ENCODE measurements around the gene NTPCR. TPM values are rescaled to one million over a fixed set of nuclear protein-coding genes. Genes with fewer than 3 reads are reported as not detected.
A peak's percentile ranks its signal among the peaks of the same experiment; 100 is the strongest.

The NTPCR gene
- total RNA-seq, 2 donors from 2014 or later = 15.1 to 17.4 TPM

GRCh38 chr1:232978091-232978634 is 27.8 kb downstream of the NTPCR start:
- no peaks in the 10 kb centered on the region for H3K9me3 ChIP-seq (ENCODE audit: control insufficient read depth, low read length, poor library complexity, severe bottlenecking)
- peak overlapping the region; percentile 84 for H3K27ac Mint-ChIP-seq
- H3K4me1 Mint-ChIP-seq = peaks cover 13% of the 10 kb centered on the region
- peak; percentile 57 for ATAC-seq
- no peak for DNase-seq
- no peak overlapping the region for H3K4me3 Mint-ChIP-seq
- peaks cover 10% of the 10 kb centered on the region for H3K36me3 Mint-ChIP-seq (ENCODE audit: low read depth)
- no peaks in the 10 kb centered on the region for H3K27me3 Mint-ChIP-seq

GRCh38 chr1:232978815-232979214 is 28.4 kb downstream of the NTPCR start:
- Mint-ChIP-seq H3K27ac (peak overlapping the region; percentile 84), H3K27me3 (no peaks in the 10 kb centered on the region), H3K4me3 (no peak overlapping the region), H3K36me3 (ENCODE audit: low read depth) (peaks cover 8% of the 10 kb centered on the region), H3K4me1 (peaks cover 13% of the 10 kb centered on the region)
- ATAC-seq = no peak
- no peaks in the 10 kb centered on the region for H3K9me3 ChIP-seq (ENCODE audit: control insufficient read depth, low read length, poor library complexity, severe bottlenecking)
- no peak for DNase-seq

- H3K9me3 ChIP-seq (ENCODE audit: control insufficient read depth, low read length, poor library complexity, severe bottlenecking) = no peaks in the 10 kb centered on the region
- H3K27ac Mint-ChIP-seq = no peak overlapping the region
- H3K4me1 Mint-ChIP-seq = peaks cover 13% of the 10 kb centered on the region
- DNase-seq (no peak), ATAC-seq (no peak)
- H3K36me3 Mint-ChIP-seq (ENCODE audit: low read depth) = peaks cover 7% of the 10 kb centered on the region
- H3K27me3 Mint-ChIP-seq = no peaks in the 10 kb centered on the region
- H3K4me3 Mint-ChIP-seq = no peak overlapping the region
These were observed 29.1 kb downstream of the NTPCR start for GRCh38 chr1:232979558-232979957.

GRCh38 chr1:232980355-232980978 is 30.1 kb downstream of the NTPCR start:
- DNase-seq = no peak
- Mint-ChIP-seq H3K4me1 (peaks cover 13% of the 10 kb centered on the region), H3K4me3 (no peak overlapping the region), H3K27me3 (no peaks in the 10 kb centered on the region), H3K27ac (peak overlapping the region; percentile 78), H3K36me3 (ENCODE audit: low read depth) (peaks cover 7% of the 10 kb centered on the region)
- no peaks in the 10 kb centered on the region for H3K9me3 ChIP-seq (ENCODE audit: control insufficient read depth, low read length, poor library complexity, severe bottlenecking)
- no peak for ATAC-seq

GRCh38 chr1:232980986-232981560 is 30.7 kb downstream of the NTPCR start:
- H3K36me3 Mint-ChIP-seq (ENCODE audit: low read depth) = peaks cover 7% of the 10 kb centered on the region
- no peak for ATAC-seq
- no peak overlapping the region for H3K4me3 Mint-ChIP-seq

GRCh38 chr1:232982238-232982944 is 32.0 kb downstream of the NTPCR start:
- peaks cover 11% of the 10 kb centered on the region for H3K4me1 Mint-ChIP-seq
- H3K9me3 ChIP-seq (ENCODE audit: control insufficient read depth, low read length, poor library complexity, severe bottlenecking) = no peaks in the 10 kb centered on the region
- no peaks in the 10 kb centered on the region for H3K27me3 Mint-ChIP-seq
- no peak overlapping the region for H3K4me3 Mint-ChIP-seq
- ATAC-seq (no peak), DNase-seq (no peak)
- H3K27ac Mint-ChIP-seq = peak overlapping the region; percentile 74
- peaks cover 7% of the 10 kb centered on the region for H3K36me3 Mint-ChIP-seq (ENCODE audit: low read depth)

More at GRCh38 chr1:232980986-232981560, 30.7 kb downstream of the NTPCR start:
- no peak for DNase-seq
- H3K9me3 ChIP-seq (ENCODE audit: control insufficient read depth, low read length, poor library complexity, severe bottlenecking) = no peaks in the 10 kb centered on the region
- Mint-ChIP-seq H3K27ac (peak overlapping the region; percentile 78), H3K27me3 (no peaks in the 10 kb centered on the region), H3K4me1 (peaks cover 13% of the 10 kb centered on the region)

- no peaks in the 10 kb centered on the region for H3K27me3 Mint-ChIP-seq
- ATAC-seq = no peak
These were observed 33.0 kb downstream of the NTPCR start for GRCh38 chr1:232983375-232983774.

GRCh38 chr1:232983817-232984567 is 33.6 kb downstream of the NTPCR start:
- Mint-ChIP-seq H3K4me3 (no peak overlapping the region), H3K27me3 (no peaks in the 10 kb centered on the region), H3K36me3 (ENCODE audit: low read depth) (peaks cover 5% of the 10 kb centered on the region), H3K27ac (no peak overlapping the region), H3K4me1 (peaks cover 3% of the 10 kb centered on the region)
- no peaks in the 10 kb centered on the region for H3K9me3 ChIP-seq (ENCODE audit: control insufficient read depth, low read length, poor library complexity, severe bottlenecking)
- ATAC-seq (no peak), DNase-seq (no peak)

More at GRCh38 chr1:232983375-232983774, 33.0 kb downstream of the NTPCR start:
- H3K4me1 Mint-ChIP-seq = peaks cover 6% of the 10 kb centered on the region
- peaks cover 5% of the 10 kb centered on the region for H3K36me3 Mint-ChIP-seq (ENCODE audit: low read depth)
- H3K27ac Mint-ChIP-seq = no peak overlapping the region
- H3K9me3 ChIP-seq (ENCODE audit: control insufficient read depth, low read length, poor library complexity, severe bottlenecking) = no peaks in the 10 kb centered on the region
- no peak for DNase-seq
- no peak overlapping the region for H3K4me3 Mint-ChIP-seq

GRCh38 chr1:232984577-232985425 is 34.4 kb downstream of the NTPCR start:
- H3K9me3 ChIP-seq (ENCODE audit: control insufficient read depth, low read length, poor library complexity, severe bottlenecking) = no peaks in the 10 kb centered on the region
- Mint-ChIP-seq H3K4me1 (peaks cover 3% of the 10 kb centered on the region), H3K36me3 (ENCODE audit: low read depth) (peaks cover 5% of the 10 kb centered on the region), H3K27ac (no peak overlapping the region), H3K4me3 (no peak overlapping the region), H3K27me3 (no peaks in the 10 kb centered on the region)
- ATAC-seq = no peak
- no peak for DNase-seq

GRCh38 chr1:232985882-232986526 is 35.6 kb downstream of the NTPCR start:
- H3K27ac Mint-ChIP-seq = no peak overlapping the region
- no peaks in the 10 kb centered on the region for H3K4me1 Mint-ChIP-seq
- peak overlapping the region; percentile 7 for H3K4me3 Mint-ChIP-seq
- ATAC-seq = no peak
- peaks cover 2% of the 10 kb centered on the region for H3K36me3 Mint-ChIP-seq (ENCODE audit: low read depth)
- no peaks in the 10 kb centered on the region for H3K27me3 Mint-ChIP-seq
- no peaks in the 10 kb centered on the region for H3K9me3 ChIP-seq (ENCODE audit: control insufficient read depth, low read length, poor library complexity, severe bottlenecking)
- DNase-seq = no peak

- H3K9me3 ChIP-seq (ENCODE audit: control insufficient read depth, low read length, poor library complexity, severe bottlenecking) = no peaks in the 10 kb centered on the region
- peaks cover 2% of the 10 kb centered on the region for H3K36me3 Mint-ChIP-seq (ENCODE audit: low read depth)
- DNase-seq (no peak), ATAC-seq (no peak)
- H3K4me3 Mint-ChIP-seq = no peak overlapping the region
- no peaks in the 10 kb centered on the region for H3K27me3 Mint-ChIP-seq
- H3K4me1 Mint-ChIP-seq = no peaks in the 10 kb centered on the region
- no peak overlapping the region for H3K27ac Mint-ChIP-seq
These were observed 36.1 kb downstream of the NTPCR start for GRCh38 chr1:232986527-232986922.
